H9 (cell line): Measurements from ENCODE around the gene DOCK1. TPM values are rescaled to one million over a fixed set of nuclear protein-coding genes. Genes with fewer than 3 reads are reported as not detected.

Experiments used
- DNase-seq: peaks from one replicate; pipeline ENCODE4 v3.0.0-alpha.2; 2017
- H2AFZ ChIP-seq: one replicate; pipeline ENCODE4 v1.6.1; 2013; ENCODE audit warnings: mild to moderate bottlenecking, low read length, control low read depth, moderate library complexity
- H2AK5ac ChIP-seq: 2 replicates; pipeline ENCODE4 v1.6.1; 2013; ENCODE audit warnings: low read length, control low read depth, mixed read lengths; ENCODE audit not compliant: insufficient read length
- H2BK120ac ChIP-seq: one replicate; pipeline ENCODE4 v1.6.1; 2013; ENCODE audit warnings: low read depth, mild to moderate bottlenecking, low read length, control low read depth, inconsistent platforms; ENCODE audit not compliant: poor library complexity, severe bottlenecking
- H2BK12ac ChIP-seq: 2 replicates; pipeline ENCODE4 v1.6.1; 2013; ENCODE audit warnings: low read length, control low read depth, mixed read lengths, low read depth; ENCODE audit not compliant: insufficient read length
- H2BK15ac ChIP-seq: 2 replicates; pipeline ENCODE4 v1.6.1; 2013; ENCODE audit warnings: low read depth, low read length, control low read depth
- H2BK20ac ChIP-seq: one replicate; pipeline ENCODE4 v1.6.1; 2013; ENCODE audit warnings: low read depth, mild to moderate bottlenecking, low read length, control low read depth, inconsistent platforms; ENCODE audit not compliant: poor library complexity, severe bottlenecking
- H2BK5ac ChIP-seq: 2 replicates; pipeline ENCODE4 v1.6.1; 2013; ENCODE audit warnings: low read length, control low read depth, mixed read lengths; ENCODE audit not compliant: insufficient read length
- H3K14ac ChIP-seq: 2 replicates; pipeline ENCODE4 v1.6.1; 2013; ENCODE audit warnings: low read length, control low read depth; ENCODE audit not compliant: insufficient read depth
- H3K18ac ChIP-seq: 2 replicates; pipeline ENCODE4 v1.6.1; 2013; ENCODE audit warnings: low read depth, mild to moderate bottlenecking, mixed read lengths, low read length, control low read depth; ENCODE audit not compliant: insufficient read length
- H3K23ac ChIP-seq: 2 replicates; pipeline ENCODE4 v1.6.1; 2013; ENCODE audit warnings: low read length, control low read depth, mixed read lengths, low read depth; ENCODE audit not compliant: insufficient read length
- H3K23me2 ChIP-seq: 2 replicates; pipeline ENCODE4 v1.6.1; 2013; ENCODE audit warnings: low read depth, mild to moderate bottlenecking, mixed read lengths, low read length, control low read depth; ENCODE audit not compliant: insufficient read length, poor library complexity, severe bottlenecking
- H3K27ac ChIP-seq: 2 replicates; pipeline ENCODE4 v1.5.1; 2013; ENCODE audit warnings: low read length, control low read depth, mixed read lengths, low read depth; ENCODE audit not compliant: insufficient read length
- H3K27me3 ChIP-seq: 2 replicates; pipeline ENCODE4 v1.6.1; 2013; ENCODE audit warnings: low read length, control low read depth, inconsistent platforms; ENCODE audit not compliant: insufficient read depth
- H3K4ac ChIP-seq: 2 replicates; pipeline ENCODE4 v1.6.1; 2013; ENCODE audit warnings: low read depth, mild to moderate bottlenecking, control low read depth, inconsistent platforms, low read length, moderate library complexity
- H3K4me1 ChIP-seq: 2 replicates; pipeline ENCODE4 v1.6.1; 2013; ENCODE audit warnings: low read length, control low read depth, inconsistent platforms; ENCODE audit not compliant: insufficient read depth
- H3K4me2 ChIP-seq: 2 replicates; pipeline ENCODE4 v1.6.1; 2013; ENCODE audit warnings: low read length, control low read depth, mixed read lengths; ENCODE audit not compliant: insufficient read length, insufficient read depth
- H3K56ac ChIP-seq: 2 replicates; pipeline ENCODE4 v1.6.1; 2013; ENCODE audit warnings: low read depth, mild to moderate bottlenecking, mixed read lengths, low read length, control low read depth; ENCODE audit not compliant: insufficient read length
- H3K79me1 ChIP-seq: 2 replicates; pipeline ENCODE4 v1.6.1; 2013; ENCODE audit warnings: low read depth, mild to moderate bottlenecking, moderate library complexity, low read length, control low read depth, inconsistent platforms; ENCODE audit not compliant: insufficient read depth, poor library complexity, severe bottlenecking
- H3K79me2 ChIP-seq: 2 replicates; pipeline ENCODE4 v1.6.1; 2013; ENCODE audit warnings: low read length, control low read depth, inconsistent platforms; ENCODE audit not compliant: insufficient read depth
- H3K9ac ChIP-seq: 2 replicates; pipeline ENCODE4 v1.6.1; 2013; ENCODE audit warnings: low read length, control low read depth, mixed read lengths; ENCODE audit not compliant: insufficient read length; ENCODE audit errors: extremely low read depth
- H3K9me3 ChIP-seq: one replicate; pipeline ENCODE4 v1.6.1; 2013; ENCODE audit warnings: low read depth, low read length, inconsistent platforms; ENCODE audit not compliant: control insufficient read depth
- H3T11ph ChIP-seq: one replicate; pipeline ENCODE4 v1.6.1; 2013; ENCODE audit warnings: mild to moderate bottlenecking, low read length, control low read depth, inconsistent platforms
- H4K20me1 ChIP-seq: one replicate; pipeline ENCODE4 v1.6.1; 2013; ENCODE audit not compliant: control insufficient read depth, insufficient read length, insufficient read depth
- H4K5ac ChIP-seq: 2 replicates; pipeline ENCODE4 v1.6.1; 2013; ENCODE audit warnings: low read depth, mild to moderate bottlenecking, mixed read lengths, low read length, control low read depth; ENCODE audit not compliant: insufficient read length
- H4K8ac ChIP-seq: replicated peaks from 2 replicates; pipeline ENCODE4 v1.6.1; 2013; ENCODE audit warnings: low read length, control low read depth, mixed read lengths, low read depth; ENCODE audit not compliant: insufficient read length
- H4K91ac ChIP-seq: 2 replicates; pipeline ENCODE4 v1.6.1; 2013; ENCODE audit warnings: low read depth, mild to moderate bottlenecking, moderate library complexity, mixed read lengths, low read length, control low read depth; ENCODE audit not compliant: insufficient read length
- H3K27ac Mint-ChIP-seq, 3 experiments: 2 replicates in 2 of 3; 3 replicates in 1 of 3; pipeline ENCODE4 v1.8.0; 2020 to 2021; ENCODE audit warnings: mixed read lengths in 3 of 3, mild to moderate bottlenecking in 1 of 3, moderate library complexity in 1 of 3
- H3K27me3 Mint-ChIP-seq: 2 replicates; pipeline ENCODE4 v1.8.0; 2021; ENCODE audit warnings: low read depth, mild to moderate bottlenecking, moderate library complexity, mixed read lengths
- H3K36me3 Mint-ChIP-seq, 3 experiments: 2 replicates in 2 of 3; 3 replicates in 1 of 3; pipeline ENCODE4 v1.8.0; 2020 to 2021; ENCODE audit warnings: low read depth in 3 of 3, mixed read lengths in 3 of 3; ENCODE audit not compliant: insufficient read depth in 1 of 3
- H3K4me1 Mint-ChIP-seq, 2 experiments: 2 replicates each; pipeline ENCODE4 v1.8.0; 2020; ENCODE audit warnings: mixed read lengths in 2 of 2
- H3K4me3 Mint-ChIP-seq, 2 experiments: 2 replicates in 1 of 2; 3 replicates in 1 of 2; pipeline ENCODE4 v1.8.0; 2020 to 2021; ENCODE audit warnings: mild to moderate bottlenecking in 2 of 2, mixed read lengths in 2 of 2, moderate library complexity in 1 of 2
- H3K9me3 Mint-ChIP-seq, 2 experiments: 2 replicates in 1 of 2; 3 replicates in 1 of 2; pipeline ENCODE4 v1.8.0; 2020; ENCODE audit warnings: mild to moderate bottlenecking in 2 of 2, mixed read lengths in 2 of 2, moderate library complexity in 1 of 2
- WGBS: extraction: QIAGEN DNeasy Blood & Tissue Kit; methylation state at CpG from one replicate; pipeline ENCODE4 v1.1.7; 2013; ENCODE audit warnings: missing lambda C conversion rate, low lambda C conversion rate, mixed read lengths; ENCODE audit not compliant: insufficient read length; ENCODE audit errors: extremely low coverage; 5-methylcytosine and 5-hydroxymethylcytosine counted together
- total RNA-seq: library from RNA; stranded (reverse); gene quantifications from 2 replicates; pipeline ENCODE4 v1.2.1, GENCODE V29; 2021
- TF ChIP-seq, protein P1 (sequence below): fragments of 200-600 bp; sonication (generic); conservative IDR thresholded peaks from 3 replicates; pipeline ENCODE4 v1.8.0; 2021; ENCODE audit warnings: antibody characterized with exemption, mild to moderate bottlenecking

DOCK1 gene
- total RNA-seq, 1 experiment from 2014 or later, result 57.0 TPM

DNA sequence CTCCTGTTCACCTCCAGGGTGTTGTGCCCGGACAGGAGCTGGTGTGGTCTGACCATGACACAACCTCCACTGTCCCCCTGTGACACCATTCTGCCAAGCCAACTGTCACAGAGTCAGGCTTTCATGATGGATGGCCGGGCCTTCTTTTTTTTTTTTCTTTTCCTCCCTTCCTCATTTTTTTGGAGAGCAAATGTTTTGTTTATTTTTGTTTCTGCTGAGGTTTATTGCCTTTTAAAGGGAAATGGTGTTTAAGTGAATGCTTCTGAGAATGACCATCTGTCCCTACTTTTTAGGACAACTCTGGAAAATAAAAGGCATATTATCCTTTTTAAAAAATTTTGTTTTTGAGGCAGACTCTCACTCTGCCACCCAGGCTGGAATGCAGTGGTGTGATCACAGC, 528.8 kb downstream of the DOCK1 start:
- Histone ChIP-seq H2BK5ac (no peak overlapping the region), H3K27me3 (no peaks in the 10 kb centered on the region), H4K20me1 (no peaks in the 10 kb centered on the region), H2AK5ac (no peak overlapping the region), H2BK15ac (no peak overlapping the region), H3K4me1 (no peaks in the 10 kb centered on the region), H2BK12ac (no peak overlapping the region), H2BK120ac (no peak overlapping the region), H3K14ac (no peak overlapping the region), H3T11ph (no peak overlapping the region), H3K9me3 (no peaks in the 10 kb centered on the region), H2AFZ (no peak overlapping the region), H3K4ac (no peak overlapping the region), H3K27ac (no peak overlapping the region), H3K79me1 (no peaks in the 10 kb centered on the region), H4K91ac (no peak overlapping the region), H3K23ac (no peak overlapping the region), H2BK20ac (no peak overlapping the region), H3K9ac (no peak overlapping the region), H3K4me2 (no peak overlapping the region), H4K8ac (no peak overlapping the region), H3K23me2 (no peaks in the 10 kb centered on the region), H3K56ac (no peak overlapping the region), H3K79me2 (no peaks in the 10 kb centered on the region), H4K5ac (no peak overlapping the region), H3K18ac (no peak overlapping the region)
- DNase-seq, result no peak
- Mint-ChIP-seq H3K27ac (no peak overlapping the region), H3K4me3 (no peak overlapping the region), H3K4me1 (no peaks in the 10 kb centered on the region), H3K36me3 (peaks cover 31 to 48% (median 47%) of the 10 kb centered on the region in 3 experiments), H3K9me3 (peaks cover 11 to 19% of the 10 kb centered on the region in 2 experiments; a peak in 4 of 5 replicates), H3K27me3 (peaks cover 2% of the 10 kb centered on the region; the same call in 1 of the 2 replicates)
- TF ChIP-seq, protein P1, sequence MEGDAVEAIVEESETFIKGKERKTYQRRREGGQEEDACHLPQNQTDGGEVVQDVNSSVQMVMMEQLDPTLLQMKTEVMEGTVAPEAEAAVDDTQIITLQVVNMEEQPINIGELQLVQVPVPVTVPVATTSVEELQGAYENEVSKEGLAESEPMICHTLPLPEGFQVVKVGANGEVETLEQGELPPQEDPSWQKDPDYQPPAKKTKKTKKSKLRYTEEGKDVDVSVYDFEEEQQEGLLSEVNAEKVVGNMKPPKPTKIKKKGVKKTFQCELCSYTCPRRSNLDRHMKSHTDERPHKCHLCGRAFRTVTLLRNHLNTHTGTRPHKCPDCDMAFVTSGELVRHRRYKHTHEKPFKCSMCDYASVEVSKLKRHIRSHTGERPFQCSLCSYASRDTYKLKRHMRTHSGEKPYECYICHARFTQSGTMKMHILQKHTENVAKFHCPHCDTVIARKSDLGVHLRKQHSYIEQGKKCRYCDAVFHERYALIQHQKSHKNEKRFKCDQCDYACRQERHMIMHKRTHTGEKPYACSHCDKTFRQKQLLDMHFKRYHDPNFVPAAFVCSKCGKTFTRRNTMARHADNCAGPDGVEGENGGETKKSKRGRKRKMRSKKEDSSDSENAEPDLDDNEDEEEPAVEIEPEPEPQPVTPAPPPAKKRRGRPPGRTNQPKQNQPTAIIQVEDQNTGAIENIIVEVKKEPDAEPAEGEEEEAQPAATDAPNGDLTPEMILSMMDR, result no peak
- no CpG with 5 or more reads among the region's 2 CpGs for WGBS
